ENCODE data around the gene RPL10A.

Gene RPL10A

GRCh38 chr6:35448191-35448590, 20.0 kb upstream of the RPL10A start:
- in situ Hi-C loops (cut with MboI; ENCODE audit: low sequenced_read_pairs), result no loop called here

GRCh38 chr6:35449287-35449881, 18.8 kb upstream of the RPL10A start:
- in situ Hi-C loops (cut with MboI; ENCODE audit: low sequenced_read_pairs), result no loop called here

- in situ Hi-C loops (cut with MboI; ENCODE audit: low sequenced_read_pairs), result loop anchor here (5.0 kb wide), 1 partner anchor 104 kb away; no protein-coding TSS in a partner anchor
Observed at GRCh38 chr6:35451354-35452182, 16.6 kb upstream of the RPL10A start.

GRCh38 chr6:35452183-35453090, 15.8 kb upstream of the RPL10A start, which contains the start of gene FANCE:
Gene FANCE, plus strand, starts transcription at chr6:35452338. Its CDS starts 208 bp downstream, at chr6:35452546.
- in situ Hi-C loops (cut with MboI; ENCODE audit: low sequenced_read_pairs), result loop anchor here (5.0 kb wide), 1 partner anchor 105 kb away; no protein-coding TSS in a partner anchor

- in situ Hi-C loops (cut with MboI; ENCODE audit: low sequenced_read_pairs), result loop anchor here (5.0 kb wide), 1 partner anchor 106 kb away; no protein-coding TSS in a partner anchor
Observed at GRCh38 chr6:35453236-35453635, 15.0 kb upstream of the RPL10A start.

- in situ Hi-C loops (cut with MboI; ENCODE audit: low sequenced_read_pairs), result loop anchor here (5.0 kb wide), 1 partner anchor 107 kb away; no protein-coding TSS in a partner anchor
Observed at GRCh38 chr6:35454391-35455110, 13.7 kb upstream of the RPL10A start.

GRCh38 chr6:35457907-35458306, 10.3 kb upstream of the RPL10A start:
- in situ Hi-C loops (cut with MboI; ENCODE audit: low sequenced_read_pairs), result no loop called here

GRCh38 chr6:35461270-35461669, 6.9 kb upstream of the RPL10A start:
- in situ Hi-C loops (cut with MboI; ENCODE audit: low sequenced_read_pairs), result no loop called here

GRCh38 chr6:35463292-35463691, 4.9 kb upstream of the RPL10A start:
- in situ Hi-C loops (cut with MboI; ENCODE audit: low sequenced_read_pairs), result no loop called here

- in situ Hi-C loops (cut with MboI; ENCODE audit: low sequenced_read_pairs), result no loop called here
Observed at GRCh38 chr6:35465646-35466045, 2.6 kb upstream of the RPL10A start.

- in situ Hi-C loops (cut with MboI; ENCODE audit: low sequenced_read_pairs), result no loop called here
Observed at GRCh38 chr6:35468980-35469750, 964 bp downstream of the RPL10A start.

GRCh38 chr6:35469751-35470662, 1.8 kb downstream of the RPL10A start:
- in situ Hi-C loops (cut with MboI; ENCODE audit: low sequenced_read_pairs), result no loop called here

- in situ Hi-C loops (cut with MboI; ENCODE audit: low sequenced_read_pairs), result no loop called here
Observed at GRCh38 chr6:35470663-35471120, 2.5 kb downstream of the RPL10A start.

- in situ Hi-C loops (cut with MboI; ENCODE audit: low sequenced_read_pairs), result no loop called here
Observed at GRCh38 chr6:35471836-35472345, 3.7 kb downstream of the RPL10A start.

GRCh38 chr6:35473075-35473849, 5.1 kb downstream of the RPL10A start:
- in situ Hi-C loops (cut with MboI; ENCODE audit: low sequenced_read_pairs), result no loop called here

- in situ Hi-C loops (cut with MboI; ENCODE audit: low sequenced_read_pairs), result no loop called here
Observed at GRCh38 chr6:35473850-35474130, 5.6 kb downstream of the RPL10A start.

- in situ Hi-C loops (cut with MboI; ENCODE audit: low sequenced_read_pairs), result no loop called here
Observed at GRCh38 chr6:35474131-35474941, 6.1 kb downstream of the RPL10A start.

All from HL-60/S4 (cell line).